A549 treated with CORT108297 at 1 μM for 4 hours (cell line): Measurements from ENCODE around the gene EML4. TPM values are rescaled to one million over a fixed set of nuclear protein-coding genes. Genes with fewer than 3 reads are reported as not detected.

Experiments
- total RNA-seq: library from RNA; stranded (reverse); fragments of 200-300 nt; extraction: Qiagen RNA extraction; gene quantifications from 5 replicates; pipeline ENCODE4 v1.2.3, GENCODE V29; 2022

Gene EML4, protein sequence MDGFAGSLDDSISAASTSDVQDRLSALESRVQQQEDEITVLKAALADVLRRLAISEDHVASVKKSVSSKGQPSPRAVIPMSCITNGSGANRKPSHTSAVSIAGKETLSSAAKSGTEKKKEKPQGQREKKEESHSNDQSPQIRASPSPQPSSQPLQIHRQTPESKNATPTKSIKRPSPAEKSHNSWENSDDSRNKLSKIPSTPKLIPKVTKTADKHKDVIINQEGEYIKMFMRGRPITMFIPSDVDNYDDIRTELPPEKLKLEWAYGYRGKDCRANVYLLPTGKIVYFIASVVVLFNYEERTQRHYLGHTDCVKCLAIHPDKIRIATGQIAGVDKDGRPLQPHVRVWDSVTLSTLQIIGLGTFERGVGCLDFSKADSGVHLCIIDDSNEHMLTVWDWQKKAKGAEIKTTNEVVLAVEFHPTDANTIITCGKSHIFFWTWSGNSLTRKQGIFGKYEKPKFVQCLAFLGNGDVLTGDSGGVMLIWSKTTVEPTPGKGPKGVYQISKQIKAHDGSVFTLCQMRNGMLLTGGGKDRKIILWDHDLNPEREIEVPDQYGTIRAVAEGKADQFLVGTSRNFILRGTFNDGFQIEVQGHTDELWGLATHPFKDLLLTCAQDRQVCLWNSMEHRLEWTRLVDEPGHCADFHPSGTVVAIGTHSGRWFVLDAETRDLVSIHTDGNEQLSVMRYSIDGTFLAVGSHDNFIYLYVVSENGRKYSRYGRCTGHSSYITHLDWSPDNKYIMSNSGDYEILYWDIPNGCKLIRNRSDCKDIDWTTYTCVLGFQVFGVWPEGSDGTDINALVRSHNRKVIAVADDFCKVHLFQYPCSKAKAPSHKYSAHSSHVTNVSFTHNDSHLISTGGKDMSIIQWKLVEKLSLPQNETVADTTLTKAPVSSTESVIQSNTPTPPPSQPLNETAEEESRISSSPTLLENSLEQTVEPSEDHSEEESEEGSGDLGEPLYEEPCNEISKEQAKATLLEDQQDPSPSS
- 24.4 to 29.6 TPM (median 28.2 TPM) in 5 replicates for total RNA-seq

GRCh38 chr2:42169100-42169873 lies at the start of gene EML4:
Gene EML4, plus strand, starts transcription at chr2:42169353. Its CDS starts 259 bp downstream, at chr2:42169612.

GRCh38 chr2:42360890-42361727 lies 192.0 kb downstream of the EML4 start, which contains the start of gene COX7A2L:
Gene COX7A2L, minus strand, starts transcription at chr2:42361217. Its CDS starts 56 bp downstream, at chr2:42361161.

Other genes with a start within 250 kb of the EML4 start
- 17.1 to 27.3 TPM (median 23.7 TPM) in 5 replicates for gene PKDCC, start 121.3 kb upstream of the EML4 start, total RNA-seq
- 151 to 181 TPM (median 154 TPM) in 5 replicates for gene COX7A2L, start 191.9 kb downstream of the EML4 start, total RNA-seq